HG03108 (cell line): ENCODE data around the gene WWOX.

ENCODE experiments used
- ATAC-seq: cut with Tn5 transposase; IDR thresholded peaks from one replicate; pipeline ENCODE4 v1.9.1; 2021; ENCODE audit warnings: moderate library complexity; ENCODE audit not compliant: unreplicated experiment

Gene WWOX

DNA sequence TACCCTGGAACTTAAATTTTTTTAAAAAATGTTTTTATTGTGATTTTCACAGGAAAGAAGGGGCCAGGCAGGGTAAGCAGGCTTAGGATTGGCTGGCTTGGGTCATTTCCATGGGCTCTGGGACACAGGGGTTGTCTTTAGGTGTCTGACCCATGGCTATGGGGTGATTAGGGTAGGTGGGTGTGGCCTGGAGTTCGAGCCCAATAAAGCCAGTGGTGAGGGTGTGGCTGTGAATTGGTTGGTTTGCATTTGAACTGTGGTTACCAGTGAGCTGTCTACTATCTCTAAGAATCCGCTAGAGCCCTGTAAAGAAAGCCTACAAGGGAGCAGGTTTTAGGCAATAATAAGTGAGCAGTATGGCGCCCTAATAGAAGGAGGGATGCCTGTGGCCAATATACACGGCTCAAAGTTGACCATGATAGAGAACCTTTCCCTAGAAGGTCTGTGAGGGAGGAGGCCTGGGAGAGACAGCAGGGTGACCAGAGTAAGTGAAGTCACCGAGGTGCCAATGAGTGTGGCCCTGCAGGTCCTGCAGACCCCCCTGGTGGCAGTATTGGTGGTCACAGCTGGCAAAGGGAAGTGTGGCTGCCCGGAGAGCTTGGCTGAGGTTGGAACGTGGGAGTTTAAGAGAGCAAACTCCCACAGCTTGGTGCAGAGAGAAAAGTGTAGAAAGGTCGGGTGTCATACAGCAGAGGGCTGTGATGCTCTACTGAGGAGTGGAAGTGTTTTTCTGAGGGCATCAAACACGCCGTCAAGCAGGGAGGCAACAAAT lies 454.0 kb downstream of the WWOX start:
- ATAC-seq: no peak

DNA sequence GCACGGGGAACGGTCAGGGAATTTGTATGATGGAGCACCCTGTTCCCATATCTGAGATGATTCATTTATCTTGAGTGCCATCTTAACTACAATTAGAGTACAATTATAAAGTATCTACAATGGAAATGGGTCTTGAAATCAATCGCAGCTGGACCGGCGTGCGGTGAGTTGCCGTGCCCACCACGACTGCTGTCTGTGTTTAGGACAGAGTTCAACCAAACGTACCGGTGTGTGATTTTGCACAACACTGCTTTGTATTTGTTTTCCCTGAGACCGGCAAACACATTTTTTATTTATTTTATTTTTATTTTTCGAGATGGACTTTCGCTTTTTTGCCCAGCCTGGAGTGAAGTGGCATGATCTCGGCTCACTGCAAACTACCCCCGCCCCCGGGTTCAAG lies 457.0 kb downstream of the WWOX start:
- no peak for ATAC-seq

DNA sequence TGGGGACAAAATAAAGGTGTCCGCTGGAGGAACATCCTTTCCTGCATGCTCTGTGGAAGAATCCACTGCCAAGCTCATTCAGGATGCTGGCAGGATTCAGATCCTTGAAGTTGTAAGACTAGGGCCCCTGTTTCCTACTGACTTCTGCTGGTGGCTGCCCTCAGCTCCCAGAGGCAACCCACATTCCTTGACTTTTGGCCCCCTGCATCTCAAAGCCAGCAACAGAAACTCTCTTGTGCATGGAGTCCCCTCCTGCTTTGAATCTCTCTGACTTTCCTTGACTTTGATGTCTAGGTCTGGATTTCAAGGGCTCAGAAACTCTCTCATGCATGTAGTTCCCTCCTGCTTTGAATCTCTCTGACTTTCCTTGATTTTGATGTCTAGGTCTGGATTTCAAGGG lies 461.5 kb downstream of the WWOX start:
- no peak for ATAC-seq

DNA sequence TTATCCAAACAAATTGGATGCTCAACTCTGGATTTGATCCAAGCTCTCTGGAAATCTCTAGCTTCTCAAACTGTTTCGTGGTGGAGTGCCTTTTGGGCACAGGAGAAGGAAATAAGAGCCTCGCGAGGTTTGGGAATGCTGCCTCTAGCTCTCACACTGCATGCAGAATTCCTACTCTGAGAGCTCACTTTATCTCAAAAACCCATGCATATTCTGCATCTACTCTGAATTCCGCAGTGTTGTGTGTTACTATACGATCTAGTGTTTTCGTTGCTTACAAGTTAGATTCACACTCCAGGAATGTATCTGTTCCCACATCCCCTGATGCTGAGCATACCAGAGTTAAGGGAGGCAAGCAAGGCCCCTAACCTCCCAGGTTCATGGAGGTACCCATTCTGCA lies 462.7 kb downstream of the WWOX start:
- no peak for ATAC-seq

DNA sequence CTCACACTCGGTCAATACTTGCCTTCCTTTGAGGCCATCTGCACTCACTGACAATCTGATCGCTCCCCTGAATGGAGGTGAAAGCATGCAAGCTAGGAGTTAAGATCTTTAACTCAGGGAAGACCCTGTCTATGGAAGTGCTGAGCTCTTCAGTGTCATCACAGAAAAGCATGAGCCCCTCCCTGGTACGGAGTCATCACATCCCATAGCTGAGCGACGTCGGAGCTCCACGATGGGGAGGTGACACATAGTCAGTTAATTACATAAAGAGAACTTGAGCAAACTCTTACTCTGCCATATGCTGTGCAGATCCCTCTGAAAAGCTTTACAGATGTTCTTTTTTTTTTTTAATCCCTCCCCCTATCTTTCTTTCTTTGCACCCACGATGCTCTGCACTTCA lies 463.2 kb downstream of the WWOX start:
- ATAC-seq: no peak

DNA sequence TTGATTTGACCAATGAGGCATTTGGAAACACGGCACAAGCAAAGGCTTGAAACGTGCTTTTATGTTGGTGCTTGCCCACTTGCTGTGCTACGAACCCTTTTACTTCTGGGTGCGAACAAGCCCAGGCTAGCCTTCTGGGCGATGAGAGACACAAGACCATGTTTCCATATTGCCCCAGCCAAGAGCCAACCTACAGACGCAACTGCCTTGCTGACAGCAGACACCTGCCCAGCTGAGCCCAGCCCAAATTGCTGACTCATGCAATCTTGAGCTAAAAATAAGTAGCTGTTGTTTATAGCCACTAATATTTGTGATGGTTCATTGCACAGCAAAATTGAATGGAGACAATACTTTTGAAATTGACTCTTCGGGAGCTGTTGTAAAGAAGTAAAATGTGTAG lies 464.5 kb downstream of the WWOX start:
- no peak for ATAC-seq

DNA sequence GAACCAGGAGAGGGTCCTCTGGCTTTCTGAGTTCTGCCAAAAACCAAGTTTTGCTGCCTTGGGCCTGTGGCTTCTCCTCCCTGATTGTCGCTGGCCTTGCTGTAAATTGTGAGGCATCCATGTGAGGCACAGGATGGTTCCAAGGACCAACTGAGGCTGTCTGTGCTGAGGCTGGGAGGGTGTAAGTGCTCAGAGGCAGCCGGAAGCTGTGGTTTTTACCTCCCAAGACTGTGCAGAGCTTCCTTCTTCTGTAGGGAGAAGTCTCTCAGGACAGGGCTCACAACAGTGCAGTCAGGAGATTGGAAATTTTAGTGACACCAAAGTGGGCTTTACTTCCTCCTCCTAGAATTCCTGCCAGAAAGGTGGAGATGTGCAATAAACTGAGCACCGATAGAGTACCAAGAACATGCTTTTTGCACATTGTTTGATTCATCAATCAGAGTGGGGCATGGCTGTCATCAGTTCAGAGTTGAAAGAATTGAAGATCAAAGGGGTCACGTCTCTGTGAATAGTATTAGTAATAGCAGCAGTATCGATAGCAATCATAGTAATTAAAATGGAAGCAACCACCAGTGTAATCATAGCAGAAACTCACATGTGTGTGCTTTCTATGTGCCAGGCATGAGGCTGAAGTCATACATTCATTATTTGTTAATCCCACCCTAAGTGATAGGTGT lies 467.1 kb downstream of the WWOX start:
- no peak for ATAC-seq

DNA sequence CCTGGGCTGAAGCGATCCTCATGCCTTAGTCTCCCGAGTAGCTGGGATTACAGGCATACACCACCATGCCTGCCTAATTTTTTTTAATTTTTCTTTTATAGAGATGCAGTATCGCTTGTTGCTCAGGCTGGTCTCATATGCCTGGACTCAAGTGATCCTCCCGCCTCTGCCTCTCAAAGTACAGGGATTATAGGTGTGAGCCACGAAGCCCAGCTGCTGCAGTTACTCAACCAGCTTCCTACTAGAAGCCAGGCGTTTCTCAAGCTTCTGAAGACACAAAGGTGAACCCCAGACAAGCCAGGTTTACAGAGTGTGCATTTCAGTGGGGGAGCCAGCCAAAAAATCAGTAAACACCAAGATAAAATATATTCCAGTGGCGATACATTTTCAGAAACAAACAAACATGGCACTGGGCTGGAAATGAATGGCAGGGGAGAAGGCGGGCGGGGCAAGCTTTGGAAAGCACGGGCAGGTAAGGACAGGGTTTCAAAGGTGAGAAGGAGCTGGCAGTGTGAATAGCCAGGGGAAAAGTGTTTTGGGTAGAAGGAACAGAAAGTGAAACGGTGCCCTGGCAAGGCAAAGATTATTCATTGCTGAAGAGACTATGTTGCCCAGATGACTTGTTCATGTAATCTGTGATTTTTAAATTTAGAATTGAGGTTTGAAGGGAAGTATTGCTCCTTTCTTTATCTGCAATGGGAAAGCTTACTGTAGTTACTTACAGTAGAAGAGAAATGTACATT lies 471.1 kb downstream of the WWOX start:
- no peak for ATAC-seq

DNA sequence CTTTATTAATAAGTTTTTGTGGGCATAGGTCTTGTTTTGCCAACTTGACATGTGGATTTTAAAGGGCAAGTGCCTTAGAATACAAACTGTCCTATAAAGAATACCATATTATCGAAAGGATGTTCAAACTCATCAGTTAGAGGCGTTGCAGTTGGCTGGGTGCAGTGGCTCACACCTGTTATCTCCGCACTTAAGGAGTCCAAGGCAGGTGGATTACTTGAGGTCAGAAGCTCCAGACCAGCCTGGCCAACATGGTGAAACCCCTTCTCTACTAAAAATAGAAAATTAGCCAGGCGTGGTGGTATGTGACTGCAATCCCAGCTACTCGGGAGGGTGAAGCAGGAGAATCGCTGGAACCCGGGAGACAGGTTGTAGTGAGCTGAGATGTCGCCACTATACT lies 472.0 kb downstream of the WWOX start:
- ATAC-seq: no peak

DNA sequence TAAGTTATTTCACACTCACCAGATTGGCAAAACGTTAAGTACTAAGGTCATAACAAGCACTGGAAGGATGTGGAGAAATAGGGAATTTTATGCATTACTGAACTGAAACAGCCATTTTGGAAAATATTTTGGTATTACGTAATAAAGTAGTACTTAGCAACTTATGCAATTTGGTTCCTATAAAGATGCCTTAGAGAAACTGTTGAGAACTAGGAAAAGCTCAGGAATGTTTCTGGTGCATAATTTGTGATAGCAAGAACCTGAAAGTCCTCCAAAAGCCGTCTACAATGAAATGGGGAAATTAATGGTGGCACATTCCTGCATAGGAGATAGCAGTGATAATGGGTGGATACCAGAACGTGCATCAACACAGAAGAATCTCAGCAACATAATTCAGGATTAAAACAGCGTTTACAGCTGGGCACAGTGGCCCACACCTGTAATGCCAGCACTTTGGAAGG lies 472.5 kb downstream of the WWOX start:
- no peak for ATAC-seq

DNA sequence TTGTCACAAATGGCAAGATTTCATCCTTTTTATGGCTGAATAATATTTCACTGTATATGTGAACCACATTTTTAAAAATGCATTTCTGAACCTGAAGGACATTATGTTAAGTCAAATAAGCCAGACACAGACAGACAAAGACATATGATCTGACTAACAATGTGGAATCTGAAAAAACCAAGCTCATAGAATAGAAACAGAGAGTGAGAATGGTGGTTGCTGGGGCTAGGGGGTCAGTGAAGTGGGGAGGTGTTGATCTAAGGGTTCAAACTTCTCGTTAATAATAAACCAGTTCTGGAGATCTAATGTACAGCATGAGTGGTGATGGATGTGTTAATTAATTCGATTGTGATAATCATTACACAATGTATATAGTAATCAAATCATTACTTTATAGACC lies 475.1 kb downstream of the WWOX start:
- no peak for ATAC-seq

DNA sequence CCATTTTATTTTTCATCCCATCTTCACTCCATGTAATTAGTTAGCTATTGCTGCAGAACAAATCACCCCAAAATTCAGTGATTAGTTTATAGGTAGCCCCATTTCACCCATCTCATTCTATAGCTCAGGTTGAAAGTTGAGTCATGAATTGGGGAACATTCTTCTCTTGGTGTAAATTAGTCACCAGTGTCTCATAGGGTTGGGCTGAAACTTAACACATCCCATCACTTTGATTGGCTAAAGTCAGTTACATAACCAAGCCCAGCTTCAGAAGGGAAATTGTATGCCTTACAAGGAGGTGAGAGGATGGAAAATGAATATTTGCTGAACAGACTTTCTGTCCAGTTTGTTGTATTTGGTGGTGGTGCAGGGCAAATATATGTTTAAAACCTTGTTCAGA lies 477.5 kb downstream of the WWOX start:
- ATAC-seq: no peak

DNA sequence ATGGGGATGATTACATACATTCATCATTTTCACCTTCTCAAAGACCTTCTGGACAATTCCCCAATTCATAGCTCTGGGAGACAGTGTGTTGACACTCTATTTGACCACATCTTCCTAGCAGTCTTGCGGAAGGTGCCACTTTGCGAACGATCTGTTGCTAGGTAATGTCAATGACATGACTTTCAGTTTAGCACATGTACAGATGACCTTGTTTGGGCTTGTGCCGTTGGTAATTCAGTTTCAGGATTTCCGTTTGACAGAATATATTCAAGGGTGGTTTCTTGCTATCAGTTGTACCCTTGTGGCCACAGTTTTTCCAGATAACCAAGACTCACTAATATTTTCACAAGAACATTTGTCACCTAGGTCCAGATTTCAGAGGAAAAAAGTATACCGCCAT lies 478.2 kb downstream of the WWOX start:
- ATAC-seq: no peak

DNA sequence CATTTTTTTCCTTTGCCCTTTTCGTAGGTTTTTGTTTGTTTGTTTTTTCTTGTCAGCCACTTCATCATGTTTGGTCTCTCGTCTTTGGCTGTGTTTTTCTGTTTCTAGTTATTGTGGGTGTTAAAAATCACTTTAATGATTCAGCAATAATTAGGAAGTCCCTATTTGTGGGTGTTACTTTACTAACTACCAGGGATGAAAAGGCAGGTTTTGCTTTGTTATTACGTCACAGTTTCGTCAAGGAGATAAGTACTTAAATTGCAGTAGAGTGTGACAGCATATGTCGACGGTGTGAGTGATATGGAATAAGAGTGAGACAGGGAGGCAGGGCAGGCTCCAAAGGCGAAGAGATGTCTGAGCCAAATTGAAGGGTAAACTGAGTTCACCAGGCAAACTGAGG lies 479.6 kb downstream of the WWOX start:
- ATAC-seq: no peak

DNA sequence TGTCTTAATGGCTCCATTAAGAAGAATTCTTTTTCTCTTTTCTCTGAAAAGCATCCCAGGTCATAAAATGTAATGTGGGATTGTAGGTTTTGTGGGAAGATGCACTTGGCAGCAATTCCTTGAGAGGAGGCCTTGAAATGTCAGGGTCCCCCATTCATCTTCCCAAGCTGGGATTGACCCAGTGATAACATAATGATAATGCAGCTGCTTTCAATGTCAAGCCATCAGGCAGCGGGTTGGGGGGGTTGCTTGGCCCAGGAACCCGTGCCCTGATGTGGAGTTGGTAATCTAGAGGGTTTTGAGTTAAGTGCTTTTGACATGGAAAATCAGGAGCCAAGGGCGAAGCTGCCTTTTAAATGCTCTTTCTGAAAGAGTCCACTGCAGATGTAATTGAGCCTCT lies 484.0 kb downstream of the WWOX start:
- no peak for ATAC-seq

DNA sequence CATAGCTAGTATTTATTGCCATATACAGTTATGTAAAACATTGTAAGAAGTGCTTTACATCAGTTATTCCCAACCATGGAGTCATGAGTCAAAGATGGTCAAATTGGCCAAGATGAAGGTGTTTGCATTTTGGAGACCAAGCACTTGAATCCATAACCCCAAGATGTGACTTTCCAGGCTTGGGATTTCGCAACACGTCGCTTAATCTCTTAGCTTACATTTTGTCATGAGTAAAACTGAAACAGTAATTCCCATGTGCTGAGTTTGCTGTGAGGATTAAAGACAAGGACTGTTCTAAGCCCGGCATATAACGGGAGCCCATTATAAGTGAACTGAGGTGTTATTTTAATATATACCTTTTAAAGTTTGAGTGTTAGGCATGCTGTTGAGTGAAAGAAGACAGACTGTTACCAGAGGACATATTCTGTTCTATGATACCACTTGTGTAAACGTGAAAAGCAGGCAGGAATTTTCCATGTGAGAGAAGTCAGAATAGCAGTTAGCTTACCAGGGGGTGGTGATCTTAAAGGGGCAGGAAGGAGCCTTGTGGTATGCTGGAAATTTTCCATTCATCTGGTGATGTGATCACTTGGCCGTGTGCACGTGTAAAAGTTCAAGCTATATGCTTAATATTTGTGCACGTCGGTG lies 484.9 kb downstream of the WWOX start:
- ATAC-seq: no peak

DNA sequence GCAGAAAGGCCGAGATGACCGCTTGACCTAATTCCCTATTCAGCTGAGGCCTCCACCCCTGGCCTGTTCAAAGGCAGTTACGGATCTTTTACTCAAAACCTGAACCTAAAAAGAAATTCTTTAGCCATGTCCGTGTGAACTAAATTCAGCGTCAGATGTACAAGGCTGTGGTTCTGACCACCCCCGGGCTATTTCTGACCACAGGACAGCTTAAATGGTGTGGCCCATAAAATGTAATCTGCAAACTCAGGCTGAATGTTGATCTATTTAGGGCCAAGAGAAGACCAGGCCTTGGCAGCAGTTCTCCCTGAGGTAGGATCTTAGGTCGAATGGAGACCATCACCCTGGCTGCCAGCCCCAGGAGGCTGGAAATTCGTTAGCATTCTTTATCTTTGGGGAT lies 485.5 kb downstream of the WWOX start:
- no peak for ATAC-seq

DNA sequence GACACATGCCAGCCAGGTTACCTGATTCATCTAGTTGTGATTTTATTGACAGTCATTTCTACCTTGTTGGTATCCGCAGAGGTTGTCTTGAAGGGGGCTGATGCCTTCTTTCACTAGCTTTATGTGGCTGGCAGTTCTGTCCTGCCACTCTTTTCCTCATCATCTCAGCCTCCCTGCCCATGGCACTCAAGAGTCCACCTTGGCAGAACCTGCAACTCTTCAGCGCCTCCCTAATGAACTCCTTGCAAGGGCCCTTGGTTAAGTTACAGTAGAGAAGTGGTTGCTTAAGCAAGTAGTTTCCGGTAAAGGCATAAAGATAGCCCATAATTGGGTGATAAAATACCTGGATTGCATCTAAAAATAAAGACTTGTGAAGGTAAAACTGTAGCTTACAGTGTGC lies 489.9 kb downstream of the WWOX start:
- ATAC-seq: no peak

DNA sequence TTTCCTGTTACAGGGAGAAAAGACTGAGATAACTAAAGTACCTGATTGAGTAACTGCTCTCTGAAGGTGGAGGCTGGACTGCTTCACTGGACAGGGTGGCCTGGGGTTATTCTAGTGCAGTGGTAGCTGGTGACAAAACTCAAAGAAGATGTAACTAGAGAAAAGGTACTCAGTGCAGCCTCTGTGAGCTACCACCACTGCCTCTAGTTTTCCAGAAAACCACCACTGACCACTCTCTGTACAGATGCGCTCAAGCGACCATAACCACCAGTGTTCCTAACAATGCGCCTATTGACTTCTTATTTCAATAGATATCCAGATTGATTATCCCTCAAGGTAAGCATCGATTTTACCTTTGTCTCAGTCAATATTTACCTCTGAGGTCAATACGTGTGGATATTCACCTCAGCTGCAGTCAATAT lies 492.2 kb downstream of the WWOX start:
- ATAC-seq: no peak

DNA sequence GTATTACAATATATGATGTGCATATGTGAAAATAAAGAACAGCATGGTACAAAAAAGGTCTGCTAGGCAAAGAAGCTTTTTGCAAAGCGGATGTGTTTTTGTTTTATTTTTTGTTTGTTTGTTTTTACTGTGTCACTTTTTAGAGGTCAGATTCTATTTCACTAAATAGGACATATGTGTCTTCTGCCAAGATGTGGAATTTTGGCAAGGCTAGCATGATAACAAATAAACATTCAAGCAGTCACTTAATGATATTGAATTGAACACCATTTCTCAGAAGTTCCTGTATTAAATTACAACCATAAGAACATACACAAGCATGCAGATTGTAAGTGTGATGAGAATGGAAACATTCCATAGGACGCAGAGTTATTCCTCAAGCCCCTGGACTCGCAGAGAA lies 492.7 kb downstream of the WWOX start:
- ATAC-seq: no peak

DNA sequence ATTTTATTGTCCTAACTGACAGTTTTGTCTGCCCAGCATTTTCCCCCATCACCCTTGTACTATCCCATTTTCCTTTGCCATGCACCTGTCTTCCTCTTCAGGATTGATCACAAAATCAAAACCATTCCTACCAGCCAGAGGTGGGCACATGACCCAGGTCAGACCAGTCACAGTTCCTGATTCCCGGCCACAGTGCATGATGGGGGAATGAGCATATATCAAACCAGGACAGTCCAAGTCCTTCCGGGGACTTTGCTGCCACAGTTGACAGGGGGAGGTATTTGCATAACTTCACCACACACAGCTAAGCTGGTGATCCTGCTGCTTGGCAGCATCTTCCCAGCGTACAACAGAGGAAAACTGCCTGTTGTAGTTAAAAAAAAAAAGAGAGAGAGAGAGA lies 493.9 kb downstream of the WWOX start:
- ATAC-seq: no peak

DNA sequence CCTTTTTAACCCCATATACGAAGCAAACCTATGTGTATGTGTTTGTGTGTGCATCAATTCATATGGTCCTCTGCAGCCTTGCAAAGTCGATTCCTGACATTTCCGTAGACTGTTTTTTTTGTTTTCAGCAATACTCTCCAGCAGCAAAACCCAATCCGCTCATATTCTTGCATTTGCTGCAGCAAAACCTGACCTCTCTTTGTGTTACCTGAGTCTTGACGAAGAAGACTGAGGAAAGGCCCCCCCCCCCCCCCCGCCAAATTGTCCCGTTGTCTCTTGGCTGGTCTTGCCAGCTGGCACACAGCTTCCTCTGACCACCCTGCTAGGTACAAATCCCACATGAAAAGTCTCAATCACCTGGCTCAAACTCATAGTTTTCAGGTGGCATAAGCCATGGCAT lies 494.7 kb downstream of the WWOX start:
- no peak for ATAC-seq
